BLaER1 (cell line): Measurements from ENCODE around the gene LPIN3.

Experiments
- H3K27ac ChIP-seq: shearing (Covaris generic); formaldehyde crosslinking; 2 replicates; pipeline ENCODE4 v1.8.1; 2022
- H3K27me3 ChIP-seq: shearing (Covaris generic); formaldehyde crosslinking; 2 replicates; pipeline ENCODE4 v1.8.1; 2022
- H3K36me3 ChIP-seq: shearing (Covaris generic); formaldehyde crosslinking; 2 replicates; pipeline ENCODE4 v1.8.1; 2022
- H3K4me1 ChIP-seq: shearing (Covaris generic); formaldehyde crosslinking; 2 replicates; pipeline ENCODE4 v1.8.1; 2022
- H3K4me2 ChIP-seq: shearing (Covaris generic); formaldehyde crosslinking; 2 replicates; pipeline ENCODE4 v1.8.1; 2022
- H3K4me3 ChIP-seq: shearing (Covaris generic); formaldehyde crosslinking; 2 replicates; pipeline ENCODE4 v1.8.1; 2022
- H3K9ac ChIP-seq: shearing (Covaris generic); formaldehyde crosslinking; 2 replicates; pipeline ENCODE4 v1.8.1; 2022
- H3K9me3 ChIP-seq: shearing (Covaris generic); formaldehyde crosslinking; 2 replicates; pipeline ENCODE4 v1.8.1; 2022
- H4K20me1 ChIP-seq: shearing (Covaris generic); formaldehyde crosslinking; 2 replicates; pipeline ENCODE4 v1.8.1; 2022
- Cebpa-rat ChIP-seq: shearing (Covaris generic); IDR thresholded peaks from 2 replicates; pipeline ENCODE4 v1.8.1; 2022

The LPIN3 gene

DNA sequence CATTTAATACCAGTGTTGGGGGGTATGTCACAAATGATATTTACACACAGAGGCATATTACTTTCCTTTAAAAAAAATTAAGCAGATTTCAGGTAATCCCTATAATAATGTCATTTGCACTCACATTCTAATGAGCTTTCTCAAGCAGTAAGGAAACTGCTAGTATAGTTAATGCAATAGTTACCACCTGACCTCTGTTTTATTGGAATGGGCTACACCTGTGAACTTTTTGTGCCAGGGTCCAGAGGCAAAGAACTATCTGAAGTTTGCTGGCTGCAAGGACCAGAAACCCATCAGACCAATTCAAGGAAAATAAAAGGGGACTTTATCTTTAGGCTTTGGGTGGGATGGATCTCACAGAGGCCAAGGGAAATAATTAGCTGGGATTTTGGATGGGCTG is 20.2 kb upstream of the LPIN3 start:
- Histone ChIP-seq H3K9me3 (no peaks in the 10 kb centered on the region), H3K4me1 (peaks cover 29% of the 10 kb centered on the region), H4K20me1 (no peaks in the 10 kb centered on the region), H3K36me3 (no peaks in the 10 kb centered on the region), H3K9ac (no peak overlapping the region), H3K27ac (no peak overlapping the region), H3K4me3 (no peak overlapping the region), H3K4me2 (no peak overlapping the region), H3K27me3 (no peaks in the 10 kb centered on the region)
- TF ChIP-seq Cebpa-rat: no peak

DNA sequence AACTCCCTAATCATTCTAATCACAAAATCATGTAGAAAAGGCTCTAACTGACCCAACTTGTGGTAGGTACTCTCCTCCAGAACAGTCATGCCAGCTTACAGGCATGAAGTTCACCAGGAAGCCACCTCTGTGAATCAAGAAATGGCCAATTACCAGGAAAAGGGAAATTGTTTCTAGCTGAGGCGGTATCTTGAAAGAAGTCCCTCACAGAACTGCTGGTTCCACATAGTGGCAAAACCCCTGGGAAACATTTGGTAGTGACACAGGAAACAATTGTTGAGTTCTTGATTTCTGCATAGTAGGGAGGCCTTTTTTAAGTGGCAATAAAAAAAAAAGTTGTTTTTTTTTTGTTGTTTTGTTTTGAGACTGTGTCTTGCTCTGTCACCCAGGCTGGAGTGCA is 19.6 kb upstream of the LPIN3 start:
- Histone ChIP-seq H3K4me2 (no peak overlapping the region), H3K4me1 (peaks cover 24% of the 10 kb centered on the region), H3K4me3 (no peak overlapping the region), H4K20me1 (no peaks in the 10 kb centered on the region), H3K36me3 (no peaks in the 10 kb centered on the region), H3K27me3 (no peaks in the 10 kb centered on the region), H3K27ac (no peak overlapping the region), H3K9me3 (no peaks in the 10 kb centered on the region), H3K9ac (no peak overlapping the region)
- no peak for TF ChIP-seq Cebpa-rat

DNA sequence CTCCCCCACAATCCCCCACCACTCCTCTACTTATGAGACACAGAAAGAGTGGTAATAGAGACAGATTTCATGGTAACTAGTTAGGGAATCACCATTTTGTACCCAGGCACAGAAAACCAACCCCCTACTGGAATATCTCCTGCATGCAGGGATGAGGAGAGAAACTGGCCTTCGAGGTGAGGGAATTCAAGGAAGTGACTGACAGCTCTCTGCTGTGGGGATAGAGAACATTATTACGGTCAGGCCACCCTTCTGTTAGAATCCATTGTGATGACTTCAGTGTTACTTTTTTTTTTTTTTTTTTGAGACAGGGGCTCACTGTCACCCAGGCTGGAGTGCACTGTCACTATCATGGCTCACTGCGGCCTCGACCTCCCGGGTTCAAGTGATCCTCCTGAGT is 13.4 kb upstream of the LPIN3 start:
- no peak overlapping the region for H3K27ac ChIP-seq

DNA sequence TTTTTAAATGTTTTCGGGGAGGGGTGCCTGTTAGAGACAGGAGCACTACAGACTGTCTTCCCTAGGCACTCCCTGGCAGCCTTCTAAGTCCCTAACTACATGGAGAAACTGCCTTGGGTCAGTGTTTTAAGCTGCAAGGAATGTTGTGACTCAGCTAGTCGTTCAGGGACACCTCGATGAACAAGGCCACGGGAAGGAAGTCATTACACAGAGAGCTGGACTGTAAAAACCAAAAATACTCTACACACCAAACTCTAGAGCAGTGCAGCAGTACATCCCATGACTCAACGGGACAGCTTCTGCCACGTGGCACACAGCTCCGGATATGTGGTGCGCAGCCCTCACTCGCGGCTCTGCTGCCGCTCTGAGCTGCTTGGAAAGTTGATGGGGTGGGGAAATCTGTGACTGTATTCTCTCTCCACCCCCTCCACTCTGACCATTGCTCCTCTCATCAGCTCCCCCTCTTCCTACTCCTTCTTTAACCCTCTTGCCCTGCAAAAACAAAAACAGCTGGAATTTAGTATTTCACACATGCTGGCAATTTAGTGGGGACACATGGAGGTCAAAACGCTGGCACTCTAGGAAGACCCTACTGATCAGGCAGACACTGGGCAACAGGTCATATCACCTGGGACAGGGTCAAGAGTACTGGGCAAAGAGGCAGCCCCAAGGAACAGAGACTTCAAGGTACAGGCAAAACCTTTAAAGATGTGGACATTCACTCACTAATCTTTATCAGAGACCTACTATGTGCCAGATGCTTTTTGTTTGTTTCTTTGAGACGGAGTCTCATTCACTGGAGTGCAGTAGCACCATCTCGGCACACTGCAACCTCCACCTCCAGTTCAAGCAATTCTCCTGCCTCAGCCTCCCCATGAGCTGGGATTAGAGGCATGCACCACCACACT is 10.9 kb upstream of the LPIN3 start:
- no peak overlapping the region for H3K4me3 ChIP-seq
- H3K4me2 ChIP-seq: peak overlapping the region; percentile 33
- no peak for TF ChIP-seq Cebpa-rat
- H3K27me3 ChIP-seq: no peaks in the 10 kb centered on the region
- H4K20me1 ChIP-seq: no peaks in the 10 kb centered on the region
- no peak overlapping the region; the same call in 1 of the 2 replicates for H3K9ac ChIP-seq
- no peaks in the 10 kb centered on the region for H3K36me3 ChIP-seq
- no peak overlapping the region for H3K27ac ChIP-seq
- peaks cover 12% of the 10 kb centered on the region for H3K4me1 ChIP-seq
- no peaks in the 10 kb centered on the region for H3K9me3 ChIP-seq

More for the DNA sequence above, 13.4 kb upstream of the LPIN3 start:
- Histone ChIP-seq H3K9ac (no peak overlapping the region), H4K20me1 (no peaks in the 10 kb centered on the region), H3K9me3 (no peaks in the 10 kb centered on the region), H3K27me3 (no peaks in the 10 kb centered on the region), H3K4me2 (no peak overlapping the region), H3K36me3 (no peaks in the 10 kb centered on the region), H3K4me3 (no peak overlapping the region), H3K4me1 (peaks cover 12% of the 10 kb centered on the region)
- TF ChIP-seq Cebpa-rat: no peak

DNA sequence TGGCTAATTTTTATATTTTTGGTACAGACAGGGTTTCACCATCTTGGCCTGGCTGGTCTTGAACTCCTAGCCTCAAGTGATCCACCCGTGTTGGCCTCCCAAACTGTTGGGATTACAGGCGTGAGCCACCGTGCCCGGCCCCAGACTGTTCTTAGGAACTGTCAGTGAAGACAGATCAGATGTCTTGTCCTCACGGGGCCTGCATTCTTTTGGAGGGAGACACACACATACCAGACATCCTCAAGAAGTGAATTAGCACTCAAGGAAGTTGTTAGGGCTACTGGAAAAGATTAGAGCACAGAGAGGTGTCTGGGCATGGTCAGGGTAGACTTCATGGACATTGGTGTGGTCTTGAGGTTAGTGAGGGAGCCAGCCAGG is 10.3 kb upstream of the LPIN3 start:
- peak overlapping the region; percentile 33; the same call in 1 of the 2 replicates for H3K4me2 ChIP-seq
- peaks cover 12% of the 10 kb centered on the region for H3K4me1 ChIP-seq
- no peak overlapping the region for H3K4me3 ChIP-seq
- no peaks in the 10 kb centered on the region for H3K36me3 ChIP-seq
- no peaks in the 10 kb centered on the region for H3K9me3 ChIP-seq
- TF ChIP-seq Cebpa-rat: no peak
- H3K9ac ChIP-seq: no peak overlapping the region
- no peak overlapping the region for H3K27ac ChIP-seq
- H4K20me1 ChIP-seq: no peaks in the 10 kb centered on the region
- no peaks in the 10 kb centered on the region for H3K27me3 ChIP-seq

DNA sequence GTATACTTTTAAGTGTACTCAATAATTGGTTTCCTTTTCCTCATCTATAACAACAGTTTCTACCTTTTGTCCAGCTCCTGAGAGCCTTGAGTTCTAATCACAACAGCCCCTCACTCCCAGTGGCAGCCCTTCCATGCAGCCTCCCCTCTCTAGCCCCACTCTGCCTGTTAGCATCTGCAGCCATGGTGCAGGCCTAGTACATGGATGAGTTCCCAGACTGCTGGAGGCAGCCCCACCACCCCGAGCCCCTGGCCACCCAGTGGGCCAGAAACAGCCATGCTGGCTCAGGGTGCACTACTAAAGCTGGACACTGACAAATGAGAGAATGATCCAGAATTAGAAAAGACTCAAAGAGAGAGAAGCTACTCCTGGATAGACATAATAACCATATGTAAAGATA is 9.7 kb upstream of the LPIN3 start:
- H3K4me1 ChIP-seq: peaks cover 12% of the 10 kb centered on the region
- no peak overlapping the region for H3K4me2 ChIP-seq
- no peaks in the 10 kb centered on the region for H3K9me3 ChIP-seq
- no peak overlapping the region for H3K9ac ChIP-seq
- no peaks in the 10 kb centered on the region for H3K36me3 ChIP-seq
- TF ChIP-seq Cebpa-rat: no peak
- H3K27ac ChIP-seq: no peak overlapping the region
- H4K20me1 ChIP-seq: no peaks in the 10 kb centered on the region
- no peaks in the 10 kb centered on the region for H3K27me3 ChIP-seq
- H3K4me3 ChIP-seq: no peak overlapping the region

DNA sequence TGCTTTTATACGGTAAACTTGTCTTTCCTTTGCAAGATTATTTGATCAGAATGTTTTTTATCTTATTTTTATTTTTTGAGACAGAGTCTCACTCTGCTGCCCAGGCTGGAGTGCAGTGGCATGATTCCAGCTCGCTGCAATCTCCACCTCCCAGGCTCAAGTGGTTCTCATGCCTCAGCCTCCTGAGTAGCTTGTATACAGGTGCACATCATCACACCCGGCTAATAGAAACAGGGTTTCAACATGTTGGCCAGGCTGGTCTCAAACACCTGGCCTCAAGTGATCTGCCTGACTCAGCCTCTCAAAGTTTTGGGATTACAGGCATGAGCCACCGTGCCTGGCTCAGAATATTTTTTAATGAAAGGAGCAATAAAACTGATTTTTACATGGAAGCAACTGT is 8.9 kb upstream of the LPIN3 start:
- Histone ChIP-seq H3K36me3 (no peaks in the 10 kb centered on the region), H3K27ac (no peak overlapping the region), H4K20me1 (no peaks in the 10 kb centered on the region), H3K9me3 (no peaks in the 10 kb centered on the region), H3K27me3 (no peaks in the 10 kb centered on the region), H3K4me1 (peaks cover 12% of the 10 kb centered on the region), H3K4me2 (no peak overlapping the region), H3K9ac (no peak overlapping the region), H3K4me3 (no peak overlapping the region)
- no peak for TF ChIP-seq Cebpa-rat

DNA sequence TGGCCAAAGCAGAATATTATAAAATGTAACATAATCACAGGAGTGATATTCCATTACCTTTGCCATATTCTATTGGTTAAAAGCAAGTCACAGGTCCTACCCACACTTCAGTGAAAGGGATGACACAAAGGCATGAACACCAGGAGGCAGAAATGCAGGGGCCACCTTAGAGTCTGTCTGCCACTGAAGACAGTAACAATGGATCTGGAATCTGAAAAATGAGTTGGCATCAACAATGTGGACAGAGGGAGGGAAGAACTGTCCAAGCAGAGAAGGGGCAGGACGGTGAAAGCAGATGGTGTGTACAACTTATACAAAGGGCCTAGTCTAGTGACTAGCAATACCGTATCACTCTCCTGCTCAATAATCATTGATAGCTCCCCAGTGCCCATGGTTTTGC is 6.6 kb upstream of the LPIN3 start:
- TF ChIP-seq Cebpa-rat: no peak
- H3K4me1 ChIP-seq: peaks cover 12% of the 10 kb centered on the region
- H3K4me3 ChIP-seq: no peak overlapping the region
- no peak overlapping the region for H3K9ac ChIP-seq
- no peaks in the 10 kb centered on the region for H4K20me1 ChIP-seq
- H3K4me2 ChIP-seq: no peak overlapping the region
- no peaks in the 10 kb centered on the region for H3K27me3 ChIP-seq
- no peaks in the 10 kb centered on the region for H3K36me3 ChIP-seq
- H3K27ac ChIP-seq: no peak overlapping the region
- no peaks in the 10 kb centered on the region for H3K9me3 ChIP-seq

DNA sequence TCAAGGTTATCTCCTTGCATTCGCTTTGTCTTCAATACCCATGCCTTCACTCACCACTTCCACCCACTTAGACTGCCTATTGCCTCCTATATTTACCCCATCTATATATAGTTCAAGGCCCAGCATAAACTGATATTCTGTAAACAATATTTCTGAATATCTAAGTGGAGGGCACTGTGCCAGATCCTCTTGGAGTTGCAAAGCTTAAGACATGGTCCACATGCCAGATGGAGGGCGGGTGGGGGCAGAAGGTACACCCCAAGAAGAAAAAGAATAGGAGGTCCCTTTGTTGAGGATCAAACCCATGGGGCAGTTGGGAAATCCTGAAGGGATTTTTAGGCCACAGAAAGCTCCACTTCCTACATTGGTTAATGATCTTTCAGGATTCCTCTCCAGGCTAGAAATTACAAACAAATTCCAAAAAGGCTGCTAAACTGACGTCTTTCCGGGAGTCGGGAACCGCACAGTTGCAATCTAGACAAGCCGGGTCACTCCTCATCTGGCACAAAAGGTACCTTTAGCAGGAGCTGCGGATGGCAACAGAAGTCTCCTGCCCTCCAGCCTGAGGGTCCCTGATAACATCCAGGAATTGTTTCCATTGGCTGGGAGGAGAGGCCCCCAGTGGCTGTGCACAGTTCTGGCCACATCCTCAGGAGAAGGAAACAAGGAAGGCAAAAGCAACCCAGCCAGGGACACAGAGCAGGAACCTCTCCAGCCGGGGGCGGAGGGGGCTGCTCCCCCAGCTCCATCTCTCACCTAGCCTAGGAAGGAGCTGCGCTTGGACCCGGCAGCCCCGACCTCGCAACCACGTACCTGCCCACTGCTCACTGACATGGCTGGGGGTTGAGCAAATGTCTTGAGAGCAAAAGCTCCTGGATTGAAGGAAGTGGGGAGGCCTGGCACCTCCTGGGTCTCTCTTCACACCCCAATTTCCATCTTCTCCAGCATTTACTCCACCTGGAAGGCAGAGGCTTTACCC is 5.9 kb upstream of the LPIN3 start:
- Histone ChIP-seq H4K20me1 (no peaks in the 10 kb centered on the region), H3K9me3 (no peaks in the 10 kb centered on the region), H3K4me2 (no peak overlapping the region), H3K36me3 (no peaks in the 10 kb centered on the region), H3K4me1 (peaks cover 11% of the 10 kb centered on the region), H3K27ac (no peak overlapping the region), H3K9ac (no peak overlapping the region), H3K27me3 (no peaks in the 10 kb centered on the region), H3K4me3 (no peak overlapping the region)
- no peak for TF ChIP-seq Cebpa-rat

DNA sequence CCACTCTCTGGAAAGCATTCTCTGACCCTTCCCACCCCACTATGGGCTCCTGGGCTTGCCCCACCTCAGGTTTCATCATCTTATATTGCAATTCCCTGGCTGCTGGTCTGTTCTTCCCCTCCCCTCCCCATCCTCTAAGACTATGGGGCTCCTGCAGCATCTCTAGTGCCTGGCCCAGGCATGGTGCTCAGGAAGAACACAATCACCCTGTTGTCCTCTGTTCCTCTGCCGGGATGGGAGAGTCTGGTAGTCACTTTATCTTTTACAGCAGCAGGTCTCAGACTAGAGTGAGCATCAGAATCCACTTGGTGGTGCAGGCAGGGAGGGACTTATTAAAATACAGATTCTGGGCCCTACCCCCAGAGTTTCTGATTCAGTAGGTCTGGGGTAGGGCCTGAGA is 5.0 kb upstream of the LPIN3 start:
- no peak overlapping the region for H3K4me2 ChIP-seq
- no peak overlapping the region for H3K9ac ChIP-seq
- H3K27ac ChIP-seq: no peak overlapping the region
- no peaks in the 10 kb centered on the region for H3K27me3 ChIP-seq
- H4K20me1 ChIP-seq: no peaks in the 10 kb centered on the region
- no peak overlapping the region for H3K4me3 ChIP-seq
- H3K4me1 ChIP-seq: peaks cover 8% of the 10 kb centered on the region
- TF ChIP-seq Cebpa-rat: no peak
- no peaks in the 10 kb centered on the region for H3K9me3 ChIP-seq
- H3K36me3 ChIP-seq: no peaks in the 10 kb centered on the region
